Activated CD4-positive, alpha-beta T cell treated with anti-CD3 and anti-CD28 coated beads, Interleukin-2, amount 10 ng/mL, durations not matched to agents 24 days and 14 days (primary cell): ENCODE results near the gene PRSS8. TPM values are rescaled to one million over a fixed set of nuclear protein-coding genes. Genes with fewer than 3 reads are reported as not detected.
A peak's percentile ranks its signal among the peaks of the same experiment; 100 is the strongest.

Experiments used
- DNase-seq: peaks from one replicate; pipeline ENCODE4 v3.0.0; 2022
- H3K27ac Mint-ChIP-seq: one replicate; pipeline ENCODE4 v1.8.0; 2022; ENCODE audit warnings: mild to moderate bottlenecking, mixed read lengths
- H3K27me3 Mint-ChIP-seq: one replicate; pipeline ENCODE4 v1.8.0; 2022; ENCODE audit warnings: mixed read lengths
- H3K36me3 Mint-ChIP-seq: one replicate; pipeline ENCODE4 v1.8.0; 2022; ENCODE audit warnings: low read depth, mild to moderate bottlenecking, mixed read lengths
- H3K4me1 Mint-ChIP-seq: one replicate; pipeline ENCODE4 v1.8.0; 2021; ENCODE audit warnings: mixed read lengths
- H3K4me3 Mint-ChIP-seq: one replicate; pipeline ENCODE4 v1.8.0; 2022; ENCODE audit warnings: mild to moderate bottlenecking, moderate library complexity, mixed read lengths
- H3K9me3 Mint-ChIP-seq: one replicate; pipeline ENCODE4 v1.8.0; 2021; ENCODE audit warnings: mixed read lengths
- intact Hi-C: fragments of 100-400 bp; cut with micrococcal nuclease; formaldehyde crosslinking; loops from one replicate; pipeline ENCODE4 v1.15.1; 2023
- total RNA-seq: library from RNA; stranded (reverse); gene quantifications from 2 replicates; pipeline ENCODE4 v1.2.3, GENCODE V29; 2022

PRSS8 gene
- total RNA-seq, 1 donor from 2014 or later: not detected

DNA sequence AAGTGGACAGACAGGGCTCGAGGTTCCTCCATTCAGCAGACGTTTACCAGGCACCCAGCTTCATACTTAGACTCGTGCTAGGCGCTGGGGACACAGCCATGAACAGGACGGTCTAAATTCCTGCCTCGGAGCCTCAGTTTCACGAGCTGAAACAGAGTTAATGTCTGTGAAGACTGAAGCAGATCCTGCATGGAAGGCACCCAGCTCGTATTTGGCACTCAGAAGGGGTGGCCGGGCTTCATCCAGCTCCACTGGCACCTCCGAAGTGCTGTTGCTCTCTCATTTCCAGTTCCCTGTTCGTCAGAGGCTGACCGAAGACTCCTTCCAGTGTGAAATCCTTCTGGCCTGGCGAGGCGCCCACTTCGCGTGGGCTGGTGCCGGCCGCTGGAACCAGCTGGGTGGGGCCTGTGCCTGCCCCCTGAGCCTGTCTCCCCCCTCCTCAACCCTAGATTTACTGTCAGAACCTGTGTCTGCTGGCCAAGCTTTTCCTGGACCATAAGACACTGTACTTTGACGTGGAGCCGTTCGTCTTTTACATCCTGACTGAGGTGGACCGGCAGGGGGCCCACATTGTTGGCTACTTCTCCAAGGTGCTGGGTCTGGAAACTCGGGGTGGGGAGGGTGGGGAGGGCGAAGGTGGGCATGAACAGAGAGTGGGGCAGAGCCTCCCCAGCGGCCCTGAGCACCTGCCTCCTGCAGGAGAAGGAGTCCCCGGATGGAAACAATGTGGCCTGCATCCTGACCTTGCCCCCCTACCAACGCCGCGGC is 5.8 kb downstream of the PRSS8 start:
- Mint-ChIP-seq H3K4me1 (peaks cover 6% of the 10 kb centered on the region), H3K36me3 (peaks cover 32% of the 10 kb centered on the region), H3K27ac (no peak overlapping the region), H3K4me3 (no peak overlapping the region), H3K9me3 (no peaks in the 10 kb centered on the region), H3K27me3 (no peaks in the 10 kb centered on the region)
- intact Hi-C loops: no loop called here
- no peak for DNase-seq

DNA sequence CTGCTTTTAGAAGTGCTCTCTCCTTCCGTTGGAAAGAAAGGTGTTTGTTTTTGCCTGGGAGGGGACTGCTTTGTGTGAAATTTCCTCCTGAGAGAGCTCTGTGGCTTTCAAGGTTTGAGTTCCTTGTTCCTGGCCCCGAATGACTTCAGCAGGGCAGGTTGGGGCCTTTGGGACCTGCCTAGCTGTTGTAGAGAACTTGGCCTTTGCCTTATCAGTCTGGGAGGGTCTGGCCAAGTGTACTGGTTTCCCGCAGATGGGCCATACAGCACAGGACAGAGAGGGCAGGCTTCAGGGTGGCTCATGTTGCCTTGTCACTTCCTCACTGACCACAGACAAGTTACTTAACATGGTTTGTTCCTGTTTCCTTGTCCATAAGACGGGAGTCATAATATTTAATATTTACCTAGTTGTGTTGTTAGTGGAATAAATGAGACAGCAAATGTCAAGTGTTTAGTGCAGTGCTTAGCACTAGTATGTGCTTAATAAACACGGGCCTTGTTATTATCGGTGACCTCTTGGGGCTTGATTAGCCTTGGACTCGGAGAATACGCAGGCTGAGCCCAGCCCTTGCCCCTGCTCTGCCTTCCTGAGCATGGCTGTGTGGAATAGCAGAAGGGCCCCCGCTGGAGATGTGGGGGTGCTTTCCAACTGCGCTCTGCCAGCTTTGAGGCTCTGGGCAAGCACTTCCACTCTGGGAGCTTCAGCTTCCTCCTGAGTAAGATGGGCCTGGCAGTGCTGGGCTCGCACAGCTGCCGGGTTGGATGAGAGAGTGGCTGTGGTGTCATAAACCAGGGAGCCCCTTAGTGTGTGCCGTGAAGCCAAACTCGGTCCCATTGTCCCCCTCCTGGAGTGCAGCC is 6.6 kb downstream of the PRSS8 start:
- no peak for DNase-seq
- peaks cover 36% of the 10 kb centered on the region for H3K36me3 Mint-ChIP-seq
- no peaks in the 10 kb centered on the region for H3K9me3 Mint-ChIP-seq
- intact Hi-C loops: no loop called here
- H3K27me3 Mint-ChIP-seq: no peaks in the 10 kb centered on the region
- H3K4me3 Mint-ChIP-seq: no peak overlapping the region
- peaks cover 6% of the 10 kb centered on the region for H3K4me1 Mint-ChIP-seq
- peak overlapping the region; percentile 69 for H3K27ac Mint-ChIP-seq

DNA sequence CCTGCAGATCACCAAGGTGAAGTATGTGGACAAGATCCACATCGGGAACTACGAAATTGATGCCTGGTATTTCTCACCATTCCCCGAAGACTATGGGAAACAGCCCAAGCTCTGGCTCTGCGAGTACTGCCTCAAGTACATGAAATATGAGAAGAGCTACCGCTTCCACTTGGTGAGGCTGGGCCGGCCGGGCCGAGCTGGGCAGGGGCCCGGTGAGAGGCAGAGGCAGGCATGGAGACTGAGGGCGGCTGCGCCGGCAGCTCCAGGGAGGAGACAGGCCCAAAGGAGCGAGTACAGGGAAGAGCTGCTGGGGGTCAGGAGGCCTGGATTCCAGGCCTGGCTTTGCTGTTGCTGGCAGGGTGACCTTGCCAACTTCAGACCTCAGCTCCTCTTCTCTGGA is 8.3 kb downstream of the PRSS8 start:
- intact Hi-C loops: no loop called here
- H3K27me3 Mint-ChIP-seq: no peaks in the 10 kb centered on the region
- H3K27ac Mint-ChIP-seq: no peak overlapping the region
- no peak overlapping the region for H3K4me3 Mint-ChIP-seq
- DNase-seq: no peak
- peaks cover 6% of the 10 kb centered on the region for H3K4me1 Mint-ChIP-seq
- peaks cover 40% of the 10 kb centered on the region for H3K36me3 Mint-ChIP-seq
- H3K9me3 Mint-ChIP-seq: no peaks in the 10 kb centered on the region

DNA sequence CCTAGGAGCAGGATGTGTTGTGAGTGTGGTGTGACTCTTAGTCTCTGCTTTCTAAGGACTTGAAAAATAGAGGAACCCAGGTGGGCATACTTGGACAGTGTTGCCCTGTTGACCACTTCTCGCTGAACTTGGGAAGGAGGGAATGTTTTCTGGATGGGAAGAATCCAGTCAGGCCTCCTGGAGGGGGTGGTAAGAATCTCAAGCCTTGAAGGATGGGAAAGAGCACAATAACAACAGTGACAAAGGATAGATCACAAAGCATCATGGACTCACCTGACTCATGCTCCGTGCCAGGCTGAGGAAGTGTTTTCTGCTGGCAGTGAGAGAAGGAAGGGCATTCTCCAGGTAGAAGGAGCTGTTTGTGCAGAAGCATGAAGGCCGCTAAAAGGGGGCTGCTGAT is 9.7 kb downstream of the PRSS8 start:
- Mint-ChIP-seq H3K36me3 (peaks cover 46% of the 10 kb centered on the region), H3K4me3 (no peak overlapping the region), H3K4me1 (peaks cover 6% of the 10 kb centered on the region), H3K27me3 (no peaks in the 10 kb centered on the region), H3K27ac (no peak overlapping the region), H3K9me3 (no peaks in the 10 kb centered on the region)
- DNase-seq: no peak
- intact Hi-C loops: no loop called here

DNA sequence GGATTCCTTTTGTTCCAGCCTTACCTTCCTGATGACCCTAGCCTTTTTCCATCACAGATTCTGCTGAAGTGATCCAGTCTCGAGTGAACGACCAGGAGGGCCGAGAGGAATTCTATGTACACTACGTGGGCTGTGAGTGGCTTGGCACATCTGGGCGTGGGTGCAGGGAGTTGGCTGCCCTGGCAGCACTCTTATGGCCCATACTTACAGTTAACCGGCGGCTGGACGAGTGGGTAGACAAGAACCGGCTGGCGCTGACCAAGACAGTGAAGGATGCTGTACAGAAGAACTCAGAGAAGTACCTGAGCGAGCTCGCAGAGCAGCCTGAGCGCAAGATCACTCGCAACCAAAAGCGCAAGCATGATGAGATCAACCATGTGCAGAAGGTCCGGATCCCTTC is 15.4 kb downstream of the PRSS8 start:
- DNase-seq: no peak
- no peaks in the 10 kb centered on the region for H3K27me3 Mint-ChIP-seq
- peaks cover 8% of the 10 kb centered on the region for H3K4me1 Mint-ChIP-seq
- no peaks in the 10 kb centered on the region for H3K9me3 Mint-ChIP-seq
- intact Hi-C loops: no loop called here
- no peak overlapping the region for H3K27ac Mint-ChIP-seq
- no peak overlapping the region for H3K4me3 Mint-ChIP-seq
- H3K36me3 Mint-ChIP-seq: peaks cover 35% of the 10 kb centered on the region

DNA sequence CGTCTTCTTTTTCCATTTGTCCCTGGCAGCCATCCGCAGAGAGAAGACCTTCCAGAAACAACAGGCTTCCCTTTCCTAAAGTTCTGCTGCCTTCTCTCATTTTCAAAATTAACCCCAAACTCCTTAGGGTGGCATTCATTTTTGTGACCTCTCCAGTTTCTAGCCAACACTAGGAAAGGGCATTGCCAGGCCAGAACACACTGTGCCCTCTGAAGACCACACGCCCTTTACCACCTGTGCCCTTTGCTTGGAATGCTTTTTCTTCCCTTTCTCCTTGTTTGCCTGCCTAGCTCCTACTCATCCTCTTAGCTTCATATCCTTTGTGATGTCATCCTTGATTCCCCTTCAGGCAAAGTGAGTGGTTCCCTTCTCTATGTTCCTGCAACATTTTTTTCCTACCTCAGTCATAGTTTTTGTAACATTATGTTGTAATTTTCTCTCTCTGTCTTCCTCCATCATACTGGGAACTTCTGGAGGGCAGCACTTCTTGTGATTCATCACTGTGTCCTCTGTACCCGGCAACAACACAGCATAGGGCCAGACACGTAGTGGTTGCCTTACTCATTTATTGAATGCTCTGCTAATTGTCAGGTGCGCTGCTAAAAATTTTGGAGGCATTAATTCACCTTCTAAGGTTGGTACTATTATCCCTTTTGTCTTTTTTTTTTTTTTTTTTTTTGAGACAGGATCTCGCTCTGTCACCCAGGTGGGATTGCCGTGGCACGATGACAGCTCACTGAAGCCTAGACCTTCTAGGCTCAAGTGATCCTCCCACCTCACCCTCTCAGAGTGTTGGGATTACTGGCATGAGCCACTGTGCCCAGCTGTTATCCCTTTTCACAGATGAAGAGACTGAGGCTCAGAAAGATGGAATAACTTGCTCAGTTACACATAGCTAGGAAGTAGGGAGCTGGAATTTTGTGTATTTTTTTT is 17.0 kb downstream of the PRSS8 start:
- Mint-ChIP-seq H3K4me1 (peaks cover 11% of the 10 kb centered on the region), H3K36me3 (peaks cover 32% of the 10 kb centered on the region), H3K27ac (peak overlapping the region; percentile 89), H3K27me3 (no peaks in the 10 kb centered on the region), H3K4me3 (peak overlapping the region; percentile 88), H3K9me3 (no peaks in the 10 kb centered on the region)
- intact Hi-C loops: loop anchor here (5.0 kb wide), 1 partner anchor 161 kb away; the partner anchor contains the start of gene SETD1A
- DNase-seq: no peak

DNA sequence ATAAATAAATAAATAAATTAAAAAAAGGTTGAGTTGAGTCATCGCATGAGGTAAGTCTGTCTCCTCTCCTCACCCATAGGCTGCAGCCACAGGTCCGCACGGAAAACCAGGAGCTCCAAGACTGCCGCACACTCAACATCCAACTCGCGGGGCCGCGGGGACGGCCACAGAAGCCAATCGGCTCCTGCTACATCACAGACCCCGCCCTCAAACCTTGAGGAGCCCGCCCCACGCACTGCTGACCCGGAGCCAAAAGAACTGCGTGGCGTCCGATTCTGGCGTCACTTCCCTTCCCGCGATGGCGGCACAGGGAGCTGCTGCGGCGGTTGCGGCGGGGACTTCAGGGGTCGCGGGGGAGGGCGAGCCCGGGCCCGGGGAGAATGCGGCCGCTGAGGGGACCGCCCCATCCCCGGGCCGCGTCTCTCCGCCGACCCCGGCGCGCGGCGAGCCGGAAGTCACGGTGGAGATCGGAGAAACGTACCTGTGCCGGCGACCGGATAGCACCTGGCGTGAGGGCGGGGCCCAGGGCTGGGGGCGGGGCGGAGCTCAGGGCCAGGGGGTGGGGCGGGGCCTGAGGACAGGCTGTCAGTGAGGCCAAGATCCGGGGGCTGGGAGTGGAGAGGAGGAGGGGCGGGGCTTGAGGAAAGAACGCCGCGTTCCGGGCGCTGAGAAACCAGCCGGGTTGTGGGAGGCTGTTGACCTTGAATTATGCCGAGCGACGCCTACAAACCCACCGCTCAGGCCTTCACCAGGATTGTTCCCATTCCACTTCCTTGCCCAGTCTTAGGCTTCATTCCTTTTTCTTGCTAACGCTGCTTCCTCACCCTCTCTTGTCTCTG is 17.9 kb downstream of the PRSS8 start, which contains the start of gene KAT8:
Gene KAT8, plus strand, starts transcription at position 281 of the 839 bp plus-strand sequence. Its CDS starts 18 bp downstream, at position 299.
- DNase-seq: peak; percentile 99
- H3K27ac Mint-ChIP-seq: peak within 1 kb of the TSS; percentile 89
- H3K36me3 Mint-ChIP-seq: peaks cover 34% of the 10 kb centered on the region
- no peaks in the 10 kb centered on the region for H3K9me3 Mint-ChIP-seq
- no peaks in the 10 kb centered on the region for H3K27me3 Mint-ChIP-seq
- intact Hi-C loops: loop anchor here (1.0 to 5.0 kb wide), 6 partner anchors 25 to 195 kb away; partner anchors contain the start of genes SETD1A, STX4, ZNF646 and ZNF668
- peak within 1 kb of the TSS; percentile 88 for H3K4me3 Mint-ChIP-seq
- H3K4me1 Mint-ChIP-seq: peaks cover 11% of the 10 kb centered on the region

DNA sequence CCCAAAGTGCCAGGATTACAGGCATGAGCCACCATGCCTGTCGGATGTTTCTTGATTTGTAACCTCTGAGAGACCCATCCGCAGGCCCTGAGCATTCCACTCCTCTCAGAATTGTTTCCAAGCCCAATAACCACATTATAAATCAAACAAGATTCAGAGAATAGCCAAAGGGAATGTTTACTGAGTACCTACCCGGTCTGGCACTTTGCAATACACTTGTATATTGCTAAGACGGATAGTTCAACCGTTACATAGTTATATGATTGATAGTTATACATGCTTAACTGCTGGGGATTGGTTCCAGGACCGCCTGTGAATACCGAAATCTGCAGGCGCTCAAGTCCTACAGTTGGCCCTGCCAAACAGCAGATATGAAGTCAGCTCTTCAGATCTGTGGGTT is 21.1 kb downstream of the PRSS8 start:
- Mint-ChIP-seq H3K27me3 (no peaks in the 10 kb centered on the region), H3K4me1 (peaks cover 19% of the 10 kb centered on the region), H3K36me3 (peaks cover 32% of the 10 kb centered on the region), H3K4me3 (no peak overlapping the region), H3K9me3 (no peaks in the 10 kb centered on the region), H3K27ac (peak overlapping the region; percentile 34)
- intact Hi-C loops: no loop called here
- DNase-seq: no peak

DNA sequence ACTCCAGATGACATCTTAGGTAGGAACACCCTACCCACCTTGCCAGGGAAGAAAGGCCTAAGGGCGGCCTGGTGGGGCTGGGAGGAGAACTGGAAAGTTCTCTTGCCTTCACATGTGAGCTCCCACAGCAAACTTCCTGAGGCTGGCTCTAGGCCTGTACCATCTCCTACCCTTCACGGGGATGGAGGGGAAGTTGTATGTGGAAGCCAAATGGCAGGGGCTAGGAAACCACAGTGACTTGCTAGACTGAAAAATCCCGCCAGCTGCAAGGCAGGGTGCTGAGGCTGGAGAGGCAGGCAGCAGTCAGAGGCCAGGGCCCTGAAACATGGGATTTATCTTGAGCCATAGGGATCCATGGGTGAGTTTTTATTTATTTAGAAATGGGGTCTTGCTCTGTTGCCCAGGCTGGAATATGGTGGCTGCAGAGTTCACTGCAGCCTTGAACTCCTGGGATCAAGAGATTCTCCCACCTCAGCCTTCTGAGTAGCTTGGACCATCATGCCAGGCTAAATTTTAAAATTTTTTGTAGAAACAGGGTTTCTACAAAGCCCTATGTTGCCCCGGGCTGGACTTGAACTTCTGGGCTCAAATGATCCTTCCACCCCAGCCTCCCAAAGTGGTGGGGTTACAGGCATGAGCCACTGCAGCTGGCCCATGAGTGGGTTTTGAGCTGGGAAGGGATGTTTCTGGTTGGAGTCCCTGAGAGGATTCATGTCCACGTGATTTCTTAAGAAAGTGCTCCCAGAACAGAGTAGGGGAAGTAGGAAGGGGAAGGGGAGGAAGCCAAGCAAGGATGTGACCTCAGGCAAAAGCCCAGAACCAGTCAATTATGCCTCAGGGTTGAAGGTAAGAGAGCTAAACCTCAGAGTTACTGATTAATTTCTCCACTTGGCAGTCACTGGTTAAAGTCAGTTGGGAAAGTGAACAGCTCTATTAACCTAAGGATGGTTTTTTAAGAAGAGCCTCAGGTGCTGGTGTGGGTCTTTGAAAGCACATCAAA is 22.1 kb downstream of the PRSS8 start:
- Mint-ChIP-seq H3K4me3 (no peak overlapping the region), H3K9me3 (no peaks in the 10 kb centered on the region), H3K36me3 (peaks cover 33% of the 10 kb centered on the region), H3K4me1 (peaks cover 18% of the 10 kb centered on the region), H3K27me3 (no peaks in the 10 kb centered on the region), H3K27ac (peak overlapping the region; percentile 71)
- no peak for DNase-seq
- intact Hi-C loops: no loop called here

DNA sequence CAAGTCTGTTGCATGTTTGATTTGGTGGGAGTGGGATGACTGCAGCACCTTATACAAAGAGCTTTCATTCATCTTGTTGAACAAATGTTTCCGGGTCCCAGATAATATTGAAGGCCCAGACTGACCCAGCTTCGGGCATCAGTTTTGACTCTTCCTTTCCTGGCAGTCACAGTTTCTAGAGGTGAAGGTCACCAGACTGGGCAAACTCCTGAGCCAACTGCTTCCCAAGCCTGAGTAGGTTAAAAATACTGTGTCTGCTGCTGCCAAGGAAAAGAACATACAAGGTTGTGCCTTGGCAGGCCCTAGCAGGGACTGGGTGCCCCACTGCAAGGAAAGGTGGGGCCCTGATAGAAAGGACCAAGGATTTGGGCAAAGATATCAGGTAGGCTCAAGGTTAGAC is 22.8 kb downstream of the PRSS8 start:
- Mint-ChIP-seq H3K36me3 (peaks cover 31% of the 10 kb centered on the region), H3K4me3 (no peak overlapping the region), H3K27me3 (no peaks in the 10 kb centered on the region), H3K9me3 (no peaks in the 10 kb centered on the region), H3K4me1 (peaks cover 17% of the 10 kb centered on the region), H3K27ac (no peak overlapping the region)
- intact Hi-C loops: no loop called here
- DNase-seq: no peak

DNA sequence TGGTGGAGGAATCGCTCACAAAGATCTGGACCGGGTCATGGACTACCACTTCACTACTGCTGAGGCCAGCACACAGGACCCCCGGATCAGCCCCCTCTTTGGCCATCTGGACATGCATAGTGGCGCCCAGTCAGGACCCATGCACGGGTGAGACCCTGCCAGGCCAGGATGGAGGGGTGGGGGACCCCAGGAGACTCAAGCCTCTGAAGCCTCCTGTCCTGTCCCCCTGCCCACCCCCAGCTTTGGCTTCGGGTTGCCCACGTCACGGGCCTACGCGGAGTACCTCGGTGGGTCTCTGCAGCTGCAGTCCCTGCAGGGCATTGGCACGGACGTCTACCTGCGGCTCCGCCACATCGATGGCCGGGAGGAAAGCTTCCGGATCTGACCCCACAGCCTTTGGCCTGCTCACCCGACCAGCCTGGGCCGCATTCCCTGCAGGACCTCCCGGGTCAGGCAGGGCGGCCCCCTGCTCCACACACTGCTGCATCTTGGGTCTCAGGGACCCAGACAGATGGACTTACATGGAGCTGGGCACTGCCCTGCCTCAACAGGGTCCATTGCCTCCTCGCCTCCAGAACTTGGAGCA is 23.6 kb downstream of the PRSS8 start:
- Mint-ChIP-seq H3K27me3 (no peaks in the 10 kb centered on the region), H3K36me3 (peaks cover 31% of the 10 kb centered on the region), H3K4me1 (peaks cover 22% of the 10 kb centered on the region), H3K4me3 (no peak overlapping the region), H3K27ac (no peak overlapping the region), H3K9me3 (no peaks in the 10 kb centered on the region)
- intact Hi-C loops: no loop called here
- no peak for DNase-seq
